Measurements from ENCODE around the gene FMNL2.
"Not testable (repeated sequence)": the region's sequence is repeated elsewhere in the genome, so short reads cannot be mapped to it uniquely, and the experiment has no call there.

The FMNL2 gene

GRCh38 chr2:152497481-152498052 is 162.6 kb downstream of the FMNL2 start:
- DNase-seq (ENCODE audit: low spot score), result no peak

GRCh38 chr2:152499331-152499816 is 164.4 kb downstream of the FMNL2 start:
- DNase-seq (ENCODE audit: low spot score), result no peak

GRCh38 chr2:152499896-152500735 is 165.1 kb downstream of the FMNL2 start:
- no peak for DNase-seq (ENCODE audit: low spot score)

- no peak for DNase-seq (ENCODE audit: low spot score)
Observed at GRCh38 chr2:152500772-152501171, 165.8 kb downstream of the FMNL2 start.

GRCh38 chr2:152501666-152502065 is 166.7 kb downstream of the FMNL2 start:
- DNase-seq (ENCODE audit: low spot score), result no peak

GRCh38 chr2:152504618-152505017 is 169.6 kb downstream of the FMNL2 start:
- DNase-seq (ENCODE audit: low spot score), result no peak

- no peak for DNase-seq (ENCODE audit: low spot score)
Observed at GRCh38 chr2:152505495-152505906, 170.5 kb downstream of the FMNL2 start.

- no peak for DNase-seq (ENCODE audit: low spot score)
Observed at GRCh38 chr2:152506843-152507242, 171.9 kb downstream of the FMNL2 start.

GRCh38 chr2:152507907-152508306 is 172.9 kb downstream of the FMNL2 start:
- DNase-seq (ENCODE audit: low spot score), result no peak

GRCh38 chr2:152508446-152508845 is 173.5 kb downstream of the FMNL2 start:
- DNase-seq (ENCODE audit: low spot score), result no peak

- no peak for DNase-seq (ENCODE audit: low spot score)
Observed at GRCh38 chr2:152509772-152510491, 175.0 kb downstream of the FMNL2 start.

- no peak for DNase-seq (ENCODE audit: low spot score)
Observed at GRCh38 chr2:152510621-152511020, 175.6 kb downstream of the FMNL2 start.

- DNase-seq (ENCODE audit: low spot score), result no peak
Observed at GRCh38 chr2:152511981-152512380, 177.0 kb downstream of the FMNL2 start.

GRCh38 chr2:152513029-152513428 is 178.1 kb downstream of the FMNL2 start:
- DNase-seq (ENCODE audit: low spot score), result no peak

GRCh38 chr2:152513681-152514080 is 178.7 kb downstream of the FMNL2 start:
- DNase-seq (ENCODE audit: low spot score), result no peak

GRCh38 chr2:152518034-152518433 is 183.1 kb downstream of the FMNL2 start:
- DNase-seq (ENCODE audit: low spot score), result no peak

GRCh38 chr2:152518641-152519580 is 183.9 kb downstream of the FMNL2 start:
- DNase-seq (ENCODE audit: low spot score), result no peak

- no peak for DNase-seq (ENCODE audit: low spot score)
Observed at GRCh38 chr2:152519581-152519952, 184.6 kb downstream of the FMNL2 start.

GRCh38 chr2:152520759-152521158 is 185.8 kb downstream of the FMNL2 start:
- DNase-seq (ENCODE audit: low spot score), result no peak

GRCh38 chr2:152522446-152522845 is 187.5 kb downstream of the FMNL2 start:
- DNase-seq (ENCODE audit: low spot score), result not testable (repeated sequence)

GRCh38 chr2:152523091-152523490 is 188.1 kb downstream of the FMNL2 start:
- DNase-seq (ENCODE audit: low spot score), result no peak
